Panc1 (cell line): Measurements from ENCODE around the gene OTUD7B. TPM values are rescaled to one million over a fixed set of nuclear protein-coding genes. Genes with fewer than 3 reads are reported as not detected.

Source experiments
- ATAC-seq: fragments of 200-7000 bp; cut with Tn5 transposase; 2 replicates; pipeline ENCODE4 v1.9.1; 2020; ENCODE audit warnings: mild to moderate bottlenecking, moderate library complexity
- BruUV-seq: library from RNA; stranded (reverse); fragments of 400-500 nt; replicated peaks from 2 replicates; lab custom pipeline; 2021; lab: Mats Ljungman, UMichigan
- CTCF ChIA-PET: fragments of 300-600 bp; sonication (Branson Sonifier 250); formaldehyde crosslinking; loops from one replicate; lab custom pipeline; 2022; ENCODE audit warnings: antibody characterized with exemption; lab: Charles Lee
- POLR2A ChIA-PET: fragments of 300-600 bp; sonication (Branson Sonifier 250); formaldehyde crosslinking; loops from one replicate; lab custom pipeline; 2022; ENCODE audit warnings: antibody characterized with exemption; lab: Charles Lee
- DNase-seq: peaks from one replicate; pipeline ENCODE4 v3.0.0-alpha.2; 2010; ENCODE audit warnings: low read depth, low spot score
- H3K27ac ChIP-seq: 2 replicates; pipeline ENCODE4 v1.5.1; 2011; ENCODE audit warnings: mild to moderate bottlenecking, low read length, inconsistent platforms
- H3K27me3 ChIP-seq: fragments of 200-500 bp; sonication (Bioruptor generic); 2 replicates; pipeline ENCODE4 v1.6.0; 2014; ENCODE audit warnings: low read length, inconsistent platforms; ENCODE audit not compliant: control insufficient read depth, insufficient read depth
- H3K36me3 ChIP-seq: fragments of 200-500 bp; sonication (Bioruptor generic); 2 replicates; pipeline ENCODE4 v1.5.1; 2014; ENCODE audit warnings: inconsistent platforms, mild to moderate bottlenecking, low read length, moderate library complexity; ENCODE audit not compliant: control insufficient read depth, insufficient read depth
- H3K4me1 ChIP-seq: 2 replicates; pipeline ENCODE4 v1.5.1; 2011; ENCODE audit warnings: inconsistent platforms, mild to moderate bottlenecking, low read length, moderate library complexity; ENCODE audit not compliant: control insufficient read depth, insufficient read depth
- H3K4me3 ChIP-seq, 2 experiments: 2 replicates each; pipeline ENCODE4 v1.5.1; 2011 to 2012; ENCODE audit warnings: low read depth in 2 of 2, low read length in 2 of 2, mild to moderate bottlenecking in 2 of 2, inconsistent platforms in 1 of 2, moderate library complexity in 1 of 2
- H3K9me3 ChIP-seq: fragments of 200-500 bp; sonication (Bioruptor generic); 2 replicates; pipeline ENCODE4 v1.5.1; 2014; ENCODE audit warnings: low read depth, mild to moderate bottlenecking, inconsistent platforms, low read length, moderate library complexity; ENCODE audit not compliant: control insufficient read depth, insufficient read depth
- POLR2AphosphoS5 ChIP-seq: IDR thresholded peaks from 2 replicates; pipeline ENCODE4 v1.6.1; 2012; ENCODE audit warnings: mild to moderate bottlenecking, low read depth, low read length, moderate library complexity
- SIN3A ChIP-seq: IDR thresholded peaks from 2 replicates; pipeline ENCODE4 v1.6.1; 2012; ENCODE audit warnings: low read depth, mild to moderate bottlenecking, low read length, moderate library complexity, borderline replicate concordance; ENCODE audit not compliant: insufficient read depth
- TCF7L2 ChIP-seq: IDR thresholded peaks from 2 replicates; pipeline ENCODE4 v1.6.1; 2011; ENCODE audit warnings: mild to moderate bottlenecking, low read depth, low read length, inconsistent platforms
- in situ Hi-C: cut with HindIII; loops from 2 replicates; pipeline ENCODE4 v1.10.0; 2016; ENCODE audit warnings: low sequenced_read_pairs, low pct_unique_long_range_greater_than_20kb
- intact Hi-C: fragments of 100-400 bp; cut with micrococcal nuclease; formaldehyde crosslinking; loops from one replicate; pipeline ENCODE4 v1.10.0; 2022; ENCODE audit not compliant: unreplicated experiment
- total RNA-seq: library from RNA; stranded (reverse); gene quantifications from one replicate; pipeline ENCODE4 v1.2.1, GENCODE V29; 2021; ENCODE audit not compliant: unreplicated experiment
- TF ChIP-seq, protein P1 (sequence below): fragments of 450-650 bp; IDR thresholded peaks from 2 replicates; pipeline ENCODE4 v1.5.1; 2017; ENCODE audit warnings: mild to moderate bottlenecking
- TF ChIP-seq, protein P2 (sequence below), 2 experiments: IDR thresholded peaks; 2 replicates each; pipeline ENCODE4 v1.6.1; 2011 to 2012; ENCODE audit warnings: low read depth in 2 of 2, control low read depth in 1 of 2, low read length in 1 of 2, mild to moderate bottlenecking in 1 of 2, moderate library complexity in 1 of 2; ENCODE audit not compliant: insufficient read depth in 1 of 2

Gene OTUD7B
- total RNA-seq, 1 experiment from 2014 or later = 24.1 TPM

DNA sequence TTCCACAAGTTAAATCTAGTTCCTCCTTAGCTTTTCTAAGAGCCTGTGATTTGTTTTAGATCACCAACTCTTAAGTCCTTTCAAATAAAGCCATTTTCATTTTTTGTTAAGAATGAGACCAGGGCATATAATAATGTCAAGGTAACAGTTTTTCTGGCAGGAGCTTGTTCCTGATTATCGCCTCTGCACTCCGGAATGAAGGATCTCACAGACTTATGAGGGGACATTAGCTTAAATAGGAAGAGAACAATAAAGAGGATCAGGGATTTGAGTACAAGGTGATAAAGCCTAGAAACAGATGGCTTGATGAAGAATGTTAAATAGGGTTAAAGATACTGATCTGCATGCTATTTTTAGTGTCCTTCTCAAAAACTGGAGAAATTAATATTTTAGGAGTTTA lies 13.6 kb upstream of the OTUD7B start:
- CTCF ChIA-PET = interaction anchor here (0.6 kb wide), 1 partner anchor 26 kb away, joined by 10 read pairs; no protein-coding TSS in a partner anchor
- POLR2A ChIA-PET = no interaction called here
- no peaks in the 10 kb centered on the region for H3K9me3 ChIP-seq
- DNase-seq (no peak), ATAC-seq (no peak)
- no TSS peak for BruUV-seq
- no peak overlapping the region for H3K27ac ChIP-seq
- in situ Hi-C loops (no loop called here), intact Hi-C loops (no loop called here)
- H3K4me3 ChIP-seq = no peak overlapping the region
- H3K4me1 ChIP-seq = no peaks in the 10 kb centered on the region
- no peaks in the 10 kb centered on the region for H3K36me3 ChIP-seq
- no peak for TF ChIP-seq TCF7L2
- TF ChIP-seq, protein P1, sequence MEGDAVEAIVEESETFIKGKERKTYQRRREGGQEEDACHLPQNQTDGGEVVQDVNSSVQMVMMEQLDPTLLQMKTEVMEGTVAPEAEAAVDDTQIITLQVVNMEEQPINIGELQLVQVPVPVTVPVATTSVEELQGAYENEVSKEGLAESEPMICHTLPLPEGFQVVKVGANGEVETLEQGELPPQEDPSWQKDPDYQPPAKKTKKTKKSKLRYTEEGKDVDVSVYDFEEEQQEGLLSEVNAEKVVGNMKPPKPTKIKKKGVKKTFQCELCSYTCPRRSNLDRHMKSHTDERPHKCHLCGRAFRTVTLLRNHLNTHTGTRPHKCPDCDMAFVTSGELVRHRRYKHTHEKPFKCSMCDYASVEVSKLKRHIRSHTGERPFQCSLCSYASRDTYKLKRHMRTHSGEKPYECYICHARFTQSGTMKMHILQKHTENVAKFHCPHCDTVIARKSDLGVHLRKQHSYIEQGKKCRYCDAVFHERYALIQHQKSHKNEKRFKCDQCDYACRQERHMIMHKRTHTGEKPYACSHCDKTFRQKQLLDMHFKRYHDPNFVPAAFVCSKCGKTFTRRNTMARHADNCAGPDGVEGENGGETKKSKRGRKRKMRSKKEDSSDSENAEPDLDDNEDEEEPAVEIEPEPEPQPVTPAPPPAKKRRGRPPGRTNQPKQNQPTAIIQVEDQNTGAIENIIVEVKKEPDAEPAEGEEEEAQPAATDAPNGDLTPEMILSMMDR = no peak
- no peak for TF ChIP-seq SIN3A
- no peak for TF ChIP-seq POLR2AphosphoS5
- TF ChIP-seq, protein P2, sequence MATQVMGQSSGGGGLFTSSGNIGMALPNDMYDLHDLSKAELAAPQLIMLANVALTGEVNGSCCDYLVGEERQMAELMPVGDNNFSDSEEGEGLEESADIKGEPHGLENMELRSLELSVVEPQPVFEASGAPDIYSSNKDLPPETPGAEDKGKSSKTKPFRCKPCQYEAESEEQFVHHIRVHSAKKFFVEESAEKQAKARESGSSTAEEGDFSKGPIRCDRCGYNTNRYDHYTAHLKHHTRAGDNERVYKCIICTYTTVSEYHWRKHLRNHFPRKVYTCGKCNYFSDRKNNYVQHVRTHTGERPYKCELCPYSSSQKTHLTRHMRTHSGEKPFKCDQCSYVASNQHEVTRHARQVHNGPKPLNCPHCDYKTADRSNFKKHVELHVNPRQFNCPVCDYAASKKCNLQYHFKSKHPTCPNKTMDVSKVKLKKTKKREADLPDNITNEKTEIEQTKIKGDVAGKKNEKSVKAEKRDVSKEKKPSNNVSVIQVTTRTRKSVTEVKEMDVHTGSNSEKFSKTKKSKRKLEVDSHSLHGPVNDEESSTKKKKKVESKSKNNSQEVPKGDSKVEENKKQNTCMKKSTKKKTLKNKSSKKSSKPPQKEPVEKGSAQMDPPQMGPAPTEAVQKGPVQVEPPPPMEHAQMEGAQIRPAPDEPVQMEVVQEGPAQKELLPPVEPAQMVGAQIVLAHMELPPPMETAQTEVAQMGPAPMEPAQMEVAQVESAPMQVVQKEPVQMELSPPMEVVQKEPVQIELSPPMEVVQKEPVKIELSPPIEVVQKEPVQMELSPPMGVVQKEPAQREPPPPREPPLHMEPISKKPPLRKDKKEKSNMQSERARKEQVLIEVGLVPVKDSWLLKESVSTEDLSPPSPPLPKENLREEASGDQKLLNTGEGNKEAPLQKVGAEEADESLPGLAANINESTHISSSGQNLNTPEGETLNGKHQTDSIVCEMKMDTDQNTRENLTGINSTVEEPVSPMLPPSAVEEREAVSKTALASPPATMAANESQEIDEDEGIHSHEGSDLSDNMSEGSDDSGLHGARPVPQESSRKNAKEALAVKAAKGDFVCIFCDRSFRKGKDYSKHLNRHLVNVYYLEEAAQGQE (IDR thresholded peaks at IDR 0.05; ENCODE audit: insufficient read depth in 1 of 2, low read depth in 2 of 2, low read length in 1 of 2) = no peak
- no peaks in the 10 kb centered on the region for H3K27me3 ChIP-seq

DNA sequence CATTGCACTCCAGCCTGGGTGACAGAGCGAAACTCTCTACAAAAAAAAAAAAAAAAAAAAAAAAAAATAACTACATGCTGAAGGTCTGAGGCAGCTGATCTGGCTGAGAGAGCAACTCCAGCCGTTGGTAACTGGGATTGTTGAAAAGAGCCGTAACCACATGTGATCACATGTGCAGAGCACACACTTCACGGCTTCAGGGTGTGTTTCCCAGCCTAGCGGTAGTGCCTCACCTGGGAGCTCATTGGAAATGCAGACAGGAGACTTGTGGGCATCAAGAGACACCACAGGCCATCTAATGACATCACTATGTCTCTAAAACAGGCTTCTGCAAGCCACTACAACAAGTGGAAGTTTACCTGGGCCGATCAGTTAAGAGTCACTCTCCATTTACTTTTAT lies 11.8 kb upstream of the OTUD7B start:
- BruUV-seq = no TSS peak
- Histone ChIP-seq H3K4me1 (no peaks in the 10 kb centered on the region), H3K27ac (no peak overlapping the region), H3K4me3 (no peak overlapping the region), H3K36me3 (no peaks in the 10 kb centered on the region), H3K9me3 (no peaks in the 10 kb centered on the region), H3K27me3 (no peaks in the 10 kb centered on the region)
- POLR2A ChIA-PET = no interaction called here
- intact Hi-C loops (no loop called here), in situ Hi-C loops (no loop called here)
- CTCF ChIA-PET = no interaction called here
- TF ChIP-seq SIN3A = no peak
- TF ChIP-seq TCF7L2 = no peak
- TF ChIP-seq POLR2AphosphoS5 = no peak
- TF ChIP-seq, protein P2 (IDR thresholded peaks at IDR 0.05; ENCODE audit: insufficient read depth in 1 of 2, low read depth in 2 of 2, low read length in 1 of 2) = no peak
- TF ChIP-seq, protein P1 = no peak
- DNase-seq (no peak), ATAC-seq (no peak)
